Stimulated activated CD8-positive, alpha-beta memory T cell treated with anti-CD3 and anti-CD28 coated beads, Interleukin-7, amount 100 ng/mL, for 48 hours (primary cell): ENCODE measurements around the gene TIMM23B.
"Not testable (repeated sequence)": the region's sequence is repeated elsewhere in the genome, so short reads cannot be mapped to it uniquely, and the experiment has no call there.

Experiments used
- DNase-seq, 2 donors: peaks; one replicate each; pipeline ENCODE4 v3.0.0-alpha.2; 2020; ENCODE audit warnings: low read depth in 1 of 2; ENCODE audit errors: extremely low read depth in 1 of 2

The TIMM23B gene

GRCh38 chr10:49972094-49972493 lies 30.2 kb downstream of the TIMM23B start:
- DNase-seq = not testable (repeated sequence)

- DNase-seq = not testable (repeated sequence)
Measured at GRCh38 chr10:49977756-49978155, 35.9 kb downstream of the TIMM23B start.

- not testable (repeated sequence) for DNase-seq
Measured at GRCh38 chr10:49987207-49987606, 45.4 kb downstream of the TIMM23B start.

- DNase-seq = not testable (repeated sequence)
Measured at GRCh38 chr10:49988376-49988775, 46.5 kb downstream of the TIMM23B start, which contains the start of gene AGAP6. Gene AGAP6, plus strand, starts transcription at chr10:49988406. Its CDS starts 310 bp downstream, at chr10:49988716.

DNA sequence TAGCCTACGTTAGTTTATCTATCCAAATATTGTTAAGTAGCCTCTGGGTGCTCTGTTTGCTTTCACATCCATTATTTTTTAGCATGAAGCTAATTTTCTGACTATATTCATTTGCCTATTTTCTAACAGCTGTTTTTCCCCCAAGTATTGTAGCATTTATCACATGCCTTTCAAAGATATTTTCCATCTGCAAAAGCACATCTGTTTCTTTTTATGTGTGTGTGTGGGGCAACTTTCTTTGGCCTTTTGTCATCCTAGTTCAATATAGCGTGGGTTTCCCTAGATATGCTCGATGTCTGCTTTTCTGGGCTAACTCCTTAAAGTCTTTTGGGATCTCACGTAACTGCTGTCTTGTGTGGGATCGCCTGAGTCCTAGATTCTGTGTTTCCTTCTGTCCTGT lies 53.5 kb downstream of the TIMM23B start:
- DNase-seq = not testable (repeated sequence)

- DNase-seq = not testable (repeated sequence)
Measured at GRCh38 chr10:50014024-50014423, 72.2 kb downstream of the TIMM23B start.

DNA sequence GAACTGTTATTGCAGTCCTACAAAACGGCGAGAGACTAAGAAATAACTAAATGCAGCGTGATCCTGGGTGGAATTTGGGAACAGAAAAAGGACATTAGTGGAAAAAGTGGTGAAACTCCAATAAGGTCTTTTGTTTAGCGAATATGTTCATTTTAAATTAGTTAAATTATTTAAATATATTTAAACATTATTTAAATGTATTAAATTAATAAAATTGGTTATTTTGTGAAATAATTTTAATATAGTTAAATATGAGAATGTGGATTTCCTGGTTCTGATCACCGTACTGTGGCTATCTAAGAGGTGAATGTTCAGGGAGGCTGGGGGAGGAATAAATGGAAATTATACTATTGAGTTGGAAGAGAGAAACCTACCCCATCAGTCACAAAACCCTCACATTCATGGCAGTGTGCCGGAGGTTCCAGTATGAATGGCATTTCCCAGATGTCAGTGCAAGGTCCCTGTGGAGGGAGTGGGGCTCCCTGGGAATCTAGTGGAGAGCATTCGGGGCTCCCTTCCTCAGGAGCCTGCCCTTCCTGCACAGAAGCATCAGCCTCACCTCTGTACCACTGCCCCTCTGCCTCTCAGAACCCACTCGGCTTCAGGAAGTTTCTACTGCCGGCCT lies 73.9 kb downstream of the TIMM23B start:
- DNase-seq = not testable (repeated sequence)

- DNase-seq = not testable (repeated sequence)
Measured at GRCh38 chr10:50016926-50017325, 75.1 kb downstream of the TIMM23B start.

GRCh38 chr10:50017646-50018045 lies 75.8 kb downstream of the TIMM23B start:
- DNase-seq = not testable (repeated sequence)

DNA sequence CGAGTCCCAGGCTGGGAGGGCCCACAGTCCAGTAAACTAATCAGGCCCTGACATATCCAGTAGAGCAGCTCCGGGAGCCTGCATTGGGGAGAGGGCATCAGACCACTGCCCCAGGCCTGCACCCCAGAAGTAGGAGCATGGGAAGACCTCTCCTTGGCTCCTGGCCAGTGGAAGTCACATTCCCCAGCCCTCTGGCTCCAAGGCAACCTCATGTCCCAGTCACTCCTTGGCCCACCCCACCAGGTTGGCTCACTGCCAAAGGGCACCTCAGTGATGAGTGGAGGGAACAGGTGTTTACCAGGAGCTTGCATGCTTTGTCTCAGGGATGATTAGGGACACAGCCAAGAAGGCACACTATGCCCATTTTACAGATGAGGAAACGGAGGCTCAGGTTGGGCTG lies 77.4 kb downstream of the TIMM23B start:
- not testable (repeated sequence) for DNase-seq

DNA sequence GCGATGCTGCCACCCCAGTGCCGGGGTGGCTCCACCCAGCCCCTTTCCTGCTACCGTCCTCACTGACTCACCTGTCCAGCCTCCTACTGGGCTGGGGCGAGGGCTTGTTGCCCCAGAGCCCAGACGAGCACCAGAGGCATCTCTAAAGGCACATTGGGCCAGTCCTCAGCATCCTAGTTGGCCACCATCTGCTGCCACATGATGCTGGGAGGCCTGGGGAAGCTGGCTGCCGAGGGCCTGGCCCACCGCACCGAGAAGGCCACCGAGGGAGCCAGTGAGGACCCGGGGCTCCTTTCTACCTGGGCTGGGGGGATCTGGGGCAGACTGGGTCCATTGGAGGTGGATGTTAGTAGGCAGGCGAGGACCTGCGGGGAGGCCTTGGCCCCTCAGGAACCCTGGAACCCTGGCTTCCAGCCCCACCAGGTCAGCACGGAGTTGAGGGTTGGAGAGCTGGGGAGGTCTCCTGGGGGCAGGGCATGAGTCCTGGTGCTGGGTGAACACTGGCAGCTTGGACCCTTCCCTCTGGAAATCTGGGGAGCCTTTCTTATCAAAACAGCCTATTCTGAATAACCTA lies 78.7 kb downstream of the TIMM23B start:
- not testable (repeated sequence) for DNase-seq

DNA sequence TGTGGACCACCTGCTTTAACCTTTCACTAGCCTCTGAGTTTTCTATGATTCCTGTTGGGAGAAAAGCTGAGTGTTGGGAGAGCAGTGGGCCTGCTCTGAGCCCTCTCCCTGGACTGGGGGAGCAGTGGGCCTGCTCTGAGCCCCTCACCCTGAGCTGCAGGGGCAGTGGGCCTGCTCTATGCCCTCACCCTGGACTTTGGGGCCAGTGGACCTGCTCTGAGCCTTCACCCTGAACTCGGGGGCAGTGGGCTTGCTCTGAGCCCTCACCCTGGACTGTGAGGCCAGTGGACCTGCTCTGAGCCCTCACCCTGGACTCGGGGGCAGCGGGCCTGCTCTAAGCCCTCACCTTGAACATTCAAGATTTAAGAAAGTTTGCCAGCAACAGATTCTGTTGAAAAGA lies 79.8 kb downstream of the TIMM23B start:
- no peak for DNase-seq
